Stimulated activated CD8-positive, alpha-beta memory T cell treated with anti-CD3 and anti-CD28 coated beads, Interleukin-15, amount 100 ng/mL, for 48 hours (primary cell): ENCODE measurements around the gene TTC3.

Experiments used
- DNase-seq, 2 donors: peaks; one replicate each; pipeline ENCODE4 v3.0.0-alpha.2; 2020; ENCODE audit warnings: low read depth in 2 of 2

Gene TTC3

GRCh38 chr21:37193676-37194075 is 120.6 kb downstream of the TTC3 start:
- no peak for DNase-seq

- DNase-seq: no peak
Observed at GRCh38 chr21:37195059-37195458, 122.0 kb downstream of the TTC3 start.

GRCh38 chr21:37195610-37196009 is 122.6 kb downstream of the TTC3 start:
- no peak for DNase-seq

GRCh38 chr21:37196847-37197246 is 123.8 kb downstream of the TTC3 start:
- no peak for DNase-seq

- no peak for DNase-seq
Observed at GRCh38 chr21:37197746-37198145, 124.7 kb downstream of the TTC3 start.

- no peak for DNase-seq
Observed at GRCh38 chr21:37199057-37199924, 126.2 kb downstream of the TTC3 start.

- DNase-seq: no peak
Observed at GRCh38 chr21:37200641-37201480, 127.8 kb downstream of the TTC3 start.

- no peak for DNase-seq
Observed at GRCh38 chr21:37202221-37203110, 129.4 kb downstream of the TTC3 start.

- DNase-seq: no peak
Observed at GRCh38 chr21:37204580-37204979, 131.5 kb downstream of the TTC3 start.

- DNase-seq: no peak
Observed at GRCh38 chr21:37206496-37206895, 133.4 kb downstream of the TTC3 start.

- DNase-seq: no peak
Observed at GRCh38 chr21:37207441-37208009, 134.5 kb downstream of the TTC3 start.

- DNase-seq: peak; percentile 21
Observed at GRCh38 chr21:37208056-37208721, 135.1 kb downstream of the TTC3 start.

- DNase-seq: no peak
Observed at GRCh38 chr21:37208741-37209225, 135.7 kb downstream of the TTC3 start.

GRCh38 chr21:37210130-37210529 is 137.1 kb downstream of the TTC3 start:
- no peak for DNase-seq

- no peak for DNase-seq
Observed at GRCh38 chr21:37210799-37211198, 137.7 kb downstream of the TTC3 start.

GRCh38 chr21:37214952-37215351 is 141.9 kb downstream of the TTC3 start:
- DNase-seq: no peak

GRCh38 chr21:37219761-37220432 is 146.8 kb downstream of the TTC3 start:
- no peak for DNase-seq

GRCh38 chr21:37220433-37220980 is 147.5 kb downstream of the TTC3 start:
- peak in 1 of 2 donors; percentile 16 for DNase-seq

GRCh38 chr21:37220981-37221664 is 148.1 kb downstream of the TTC3 start:
- peak; percentile 94 to 95 for DNase-seq
